PC-3 (cell line): ENCODE results near the gene ARL11. TPM values are rescaled to one million over a fixed set of nuclear protein-coding genes. Genes with fewer than 3 reads are reported as not detected.

Experiments
- ATAC-seq: fragments of 200-7000 bp; cut with Tn5 transposase; 2 replicates; pipeline ENCODE4 v1.9.1; 2020; ENCODE audit warnings: mild to moderate bottlenecking, moderate library complexity
- BruUV-seq: library from RNA; stranded (reverse); fragments of 400-500 nt; replicated peaks from 2 replicates; lab custom pipeline; 2021; lab: Mats Ljungman, UMichigan
- CTCF ChIA-PET: fragments of 300-600 bp; sonication (Branson Sonifier 250); formaldehyde crosslinking; loops from one replicate; lab custom pipeline; 2022; ENCODE audit warnings: antibody characterized with exemption; lab: Charles Lee
- POLR2A ChIA-PET: fragments of 300-600 bp; sonication (Branson Sonifier 250); formaldehyde crosslinking; loops from one replicate; lab custom pipeline; 2022; ENCODE audit warnings: antibody characterized with exemption; ENCODE audit not compliant: unreplicated experiment; lab: Charles Lee
- DNase-seq: peaks from one replicate; pipeline ENCODE4 v3.0.0-alpha.2; 2015
- H2AFZ ChIP-seq: fragments of 300-600 bp; sonication (generic); 2 replicates; pipeline ENCODE4 v1.6.0; 2016; ENCODE audit warnings: antibody characterized with exemption, low read length
- H3F3A ChIP-seq: fragments of 300-600 bp; sonication (generic); one replicate; pipeline ENCODE4 v1.6.0; 2017; ENCODE audit warnings: antibody characterized with exemption, low read length, control low read depth, mild to moderate bottlenecking; ENCODE audit not compliant: unreplicated experiment
- H3K27ac ChIP-seq: fragments of 300-600 bp; sonication (generic); 2 replicates; pipeline ENCODE4 v1.5.1; 2016; ENCODE audit warnings: mild to moderate bottlenecking, low read length
- H3K27me3 ChIP-seq: fragments of 300-600 bp; sonication (generic); 2 replicates; pipeline ENCODE4 v1.6.1; 2016; ENCODE audit warnings: low read length, mixed read lengths
- H3K36me3 ChIP-seq: fragments of 300-600 bp; sonication (generic); 2 replicates; pipeline ENCODE4 v1.6.1; 2016; ENCODE audit warnings: low read depth, mixed run types, low read length, mixed read lengths
- H3K4me1 ChIP-seq: fragments of 300-600 bp; sonication (generic); 2 replicates; pipeline ENCODE4 v1.5.1; 2016; ENCODE audit warnings: low read length; ENCODE audit not compliant: insufficient read depth
- H3K4me2 ChIP-seq: fragments of 300-600 bp; sonication (generic); 2 replicates; pipeline ENCODE4 v1.6.0; 2016; ENCODE audit warnings: low read length
- H3K4me3 ChIP-seq: fragments of 300-600 bp; sonication (generic); 2 replicates; pipeline ENCODE4 v1.5.1; 2016; ENCODE audit warnings: mild to moderate bottlenecking, low read length, mixed read lengths
- H3K79me2 ChIP-seq: fragments of 300-600 bp; sonication (generic); 2 replicates; pipeline ENCODE4 v1.6.1; 2017; ENCODE audit warnings: low read length, mixed read lengths
- H3K9ac ChIP-seq: fragments of 300-600 bp; sonication (generic); 2 replicates; pipeline ENCODE4 v1.6.0; 2016; ENCODE audit warnings: mild to moderate bottlenecking, low read length
- H3K9me2 ChIP-seq: fragments of 300-600 bp; sonication (generic); replicated peaks from 2 replicates; pipeline ENCODE4 v1.6.1; 2016; ENCODE audit warnings: mixed run types, low read length, mixed read lengths
- H3K9me3 ChIP-seq: fragments of 300-600 bp; sonication (generic); 2 replicates; pipeline ENCODE4 v1.6.1; 2016; ENCODE audit warnings: low read length, mixed read lengths
- H4K20me1 ChIP-seq: fragments of 300-600 bp; sonication (generic); 2 replicates; pipeline ENCODE4 v1.6.1; 2016; ENCODE audit warnings: low read length, mixed read lengths
- CTCF ChIP-seq: fragments of 300-600 bp; sonication (generic); conservative IDR thresholded peaks from 2 replicates; pipeline ENCODE4 v1.5.1; 2017; ENCODE audit warnings: antibody characterized with exemption, low read depth, mild to moderate bottlenecking, low read length
- EZH2 ChIP-seq: fragments of 300-600 bp; sonication (generic); IDR thresholded peaks from one replicate; pipeline ENCODE4 v1.6.1; 2017; ENCODE audit warnings: antibody characterized with exemption, mild to moderate bottlenecking, low read length; ENCODE audit not compliant: unreplicated experiment
- EZH2phosphoT487 ChIP-seq: fragments of 300-600 bp; sonication (generic); IDR thresholded peaks from 2 replicates; pipeline ENCODE4 v1.6.1; 2018; ENCODE audit warnings: mild to moderate bottlenecking, antibody characterized with exemption, low read length, borderline replicate concordance
- intact Hi-C: fragments of 100-400 bp; cut with micrococcal nuclease; formaldehyde crosslinking; loops from 2 replicates; pipeline ENCODE4 v1.9.0; 2023
- total RNA-seq: library from RNA; depleted of rRNA; stranded (reverse); fragments of >200 nt; gene quantifications from 2 replicates; pipeline ENCODE4 v1.2.3, GENCODE V29; 2014

ARL11 gene
- total RNA-seq, 1 experiment from 2014 or later: not detected

DNA sequence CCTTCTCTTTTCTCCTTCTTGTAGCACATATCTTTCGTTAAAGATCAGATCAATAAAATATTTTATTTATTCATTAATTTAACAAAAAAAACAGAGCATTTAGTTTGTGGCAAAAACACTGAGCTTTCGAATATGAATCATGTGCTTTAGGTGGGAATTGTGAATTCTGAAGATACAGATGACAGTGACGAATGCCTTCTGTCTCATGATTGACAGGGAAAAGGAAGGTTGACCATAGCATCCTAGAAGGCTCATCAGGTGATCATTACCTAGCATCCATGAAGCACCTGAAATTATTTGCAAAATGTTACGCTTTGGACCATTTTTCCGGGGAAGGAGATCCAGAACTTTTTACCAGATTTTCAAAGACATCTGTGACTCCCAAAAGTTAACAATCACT lies 3.8 kb downstream of the ARL11 start:
- intact Hi-C loops: no loop called here
- ATAC-seq: no peak
- POLR2A ChIA-PET: no interaction called here

DNA sequence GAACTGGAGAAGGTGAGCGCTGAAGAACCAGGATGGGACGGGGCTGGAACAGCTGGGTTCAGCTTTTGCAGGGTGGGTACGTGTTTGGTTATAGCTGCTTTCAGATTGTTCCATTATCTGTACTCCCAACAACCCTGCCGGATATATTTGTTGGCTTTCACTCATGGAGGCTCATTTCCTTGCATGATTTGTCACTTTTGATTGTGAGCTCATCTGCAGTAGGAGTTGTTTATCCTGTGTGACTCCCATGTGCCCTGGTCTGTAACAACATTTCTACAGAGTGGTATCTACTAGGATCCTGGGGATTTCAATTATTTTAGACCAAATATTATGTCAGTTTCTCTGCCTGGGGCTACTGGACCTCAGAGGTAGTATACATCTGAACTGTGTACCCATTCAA lies 5.4 kb downstream of the ARL11 start:
- Histone ChIP-seq H3K9me2 (no peaks in the 10 kb centered on the region), H3K36me3 (no peaks in the 10 kb centered on the region), H3K27ac (no peak overlapping the region), H3K79me2 (no peaks in the 10 kb centered on the region), H3K4me3 (no peak overlapping the region), H3F3A (no peaks in the 10 kb centered on the region), H3K4me2 (no peak overlapping the region), H3K27me3 (no peaks in the 10 kb centered on the region), H3K4me1 (no peaks in the 10 kb centered on the region; the same call in 1 of the 2 replicates), H3K9ac (no peak overlapping the region), H4K20me1 (no peaks in the 10 kb centered on the region), H3K9me3 (no peaks in the 10 kb centered on the region), H2AFZ (no peak overlapping the region)
- CTCF ChIA-PET: no interaction called here
- TF ChIP-seq CTCF: no peak
- no peak for TF ChIP-seq EZH2
- TF ChIP-seq EZH2phosphoT487: no peak
- ATAC-seq (no peak), DNase-seq (no peak)
- intact Hi-C loops: no loop called here
- BruUV-seq: no TSS peak
- POLR2A ChIA-PET: interaction anchor here (0.6 kb wide), 1 partner anchor 32 kb away, joined by 4 read pairs; no protein-coding TSS in a partner anchor

More for the DNA sequence above, 3.8 kb downstream of the ARL11 start:
- CTCF ChIA-PET: no interaction called here
- Histone ChIP-seq H3K36me3 (no peaks in the 10 kb centered on the region), H3K4me1 (no peaks in the 10 kb centered on the region), H4K20me1 (no peaks in the 10 kb centered on the region), H3F3A (no peaks in the 10 kb centered on the region), H3K4me2 (no peak overlapping the region), H3K9me2 (no peaks in the 10 kb centered on the region), H3K4me3 (no peak overlapping the region), H3K9ac (no peak overlapping the region), H3K27ac (no peak overlapping the region), H2AFZ (no peak overlapping the region), H3K27me3 (no peaks in the 10 kb centered on the region), H3K79me2 (no peaks in the 10 kb centered on the region), H3K9me3 (no peaks in the 10 kb centered on the region)
- no TSS peak for BruUV-seq
- no peak for DNase-seq
- no peak for TF ChIP-seq CTCF
- TF ChIP-seq EZH2: no peak
- TF ChIP-seq EZH2phosphoT487: no peak

DNA sequence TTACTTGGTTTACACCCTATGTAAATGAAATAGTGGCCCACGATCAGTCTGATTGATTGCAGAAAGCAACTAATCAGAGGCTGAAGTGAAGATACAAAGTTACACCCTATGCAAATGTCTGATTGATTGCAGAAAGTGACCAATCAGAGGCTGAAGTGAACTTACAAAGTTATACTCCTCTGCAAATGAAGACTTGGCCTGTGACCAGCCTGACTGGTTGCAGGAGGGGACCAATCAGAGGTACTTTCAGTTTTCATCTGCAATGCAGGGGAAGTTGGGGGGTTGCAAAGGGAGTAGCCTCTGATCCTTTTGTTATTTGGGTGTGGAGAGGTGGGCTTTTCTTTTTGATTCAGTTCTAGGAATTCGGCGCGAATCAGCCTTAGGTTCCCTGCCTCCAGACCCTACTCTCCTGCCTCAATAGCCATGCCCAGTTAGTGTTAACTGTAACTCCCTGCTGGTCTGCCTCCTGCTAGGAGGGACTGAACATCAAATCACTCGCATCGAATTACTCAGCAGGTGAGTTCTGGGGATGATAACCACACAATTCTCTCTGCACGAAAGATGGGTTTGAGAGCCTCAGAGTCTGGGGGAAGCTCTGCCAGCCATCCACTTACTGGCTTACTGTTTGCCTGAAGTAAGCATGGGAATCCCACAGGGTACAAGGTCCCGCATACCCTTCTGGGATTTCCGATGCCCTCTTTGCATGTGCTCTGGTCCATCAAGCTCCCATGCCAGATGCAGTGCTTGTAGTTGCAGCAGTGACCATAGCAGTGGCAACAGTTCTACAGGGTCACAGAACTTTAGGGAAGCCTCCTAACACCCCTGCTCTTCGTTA lies 7.5 kb downstream of the ARL11 start:
- Histone ChIP-seq H3K79me2 (no peaks in the 10 kb centered on the region), H3K36me3 (no peaks in the 10 kb centered on the region), H3K4me3 (no peak overlapping the region), H3K4me1 (no peaks in the 10 kb centered on the region; the same call in 1 of the 2 replicates), H3K4me2 (no peak overlapping the region), H2AFZ (no peak overlapping the region), H3K27ac (no peak overlapping the region), H3F3A (no peaks in the 10 kb centered on the region), H3K9me2 (no peaks in the 10 kb centered on the region), H3K9ac (no peak overlapping the region), H4K20me1 (no peaks in the 10 kb centered on the region), H3K9me3 (no peaks in the 10 kb centered on the region), H3K27me3 (no peaks in the 10 kb centered on the region)
- POLR2A ChIA-PET: no interaction called here
- intact Hi-C loops: no loop called here
- no TSS peak for BruUV-seq
- no peak for TF ChIP-seq EZH2
- TF ChIP-seq EZH2phosphoT487: no peak
- no peak for TF ChIP-seq CTCF
- CTCF ChIA-PET: no interaction called here
- DNase-seq: no peak
- no peak for ATAC-seq
